A673 (cell line): ENCODE data around the gene NFKBIL1.

Source experiments
- CTCF ChIP-seq: fragments of 300-800, 200-600 bp; sonication (generic); conservative IDR thresholded peaks from 2 replicates; pipeline ENCODE4 v1.5.1; 2017; ENCODE audit warnings: low read depth, mild to moderate bottlenecking, antibody characterized with exemption, low read length, moderate library complexity, mixed read lengths
- EZH2 ChIP-seq: fragments of 200-600 bp; sonication (generic); IDR thresholded peaks from 2 replicates; pipeline ENCODE4 v1.6.1; 2017; ENCODE audit warnings: borderline replicate concordance, low read depth, mild to moderate bottlenecking, mixed read lengths, antibody characterized with exemption, low read length; ENCODE audit not compliant: poor library complexity, severe bottlenecking

GRCh38 chr6:31502586-31502985, 44.8 kb upstream of the NFKBIL1 start:
- no peak for TF ChIP-seq CTCF
- TF ChIP-seq EZH2 = no peak
